ENCODE data around the gene PLAGL1.

GRCh38 chr6:143964674-143965081 is 43.4 kb downstream of the PLAGL1 start:
- TF ChIP-seq CTCF (IDR thresholded peaks at IDR 0.05; ENCODE audit: low read length): no peak
- no peak for TF ChIP-seq EZH2 (IDR thresholded peaks at IDR 0.05; ENCODE audit: borderline replicate concordance, low read length)
